ENCODE data around the gene TLL2.
A peak's percentile ranks its signal among the peaks of the same experiment; 100 is the strongest.

TLL2 gene

GRCh38 chr10:96377816-96378294 is 135.9 kb downstream of the TLL2 start:
- Histone ChIP-seq H2AFZ (no peak overlapping the region), H3K9ac (no peak overlapping the region), H3K4me3 (ENCODE audit: low read depth, low read length) (no peak overlapping the region), H3K4me1 (peaks cover 3% of the 10 kb centered on the region), H3K79me2 (no peaks in the 10 kb centered on the region), H3K27ac (no peak overlapping the region), H3K27me3 (ENCODE audit: control insufficient read depth, insufficient read depth, low read length) (no peaks in the 10 kb centered on the region), H3K9me3 (ENCODE audit: control insufficient read depth, low read length) (no peaks in the 10 kb centered on the region), H3K4me2 (ENCODE audit: low read length) (no peak overlapping the region), H3K36me3 (ENCODE audit: control insufficient read depth, insufficient read depth, low read length) (no peaks in the 10 kb centered on the region)
- no peak for TF ChIP-seq CTCF (IDR thresholded peaks at IDR 0.05)

- Histone ChIP-seq H3K27me3 (ENCODE audit: control insufficient read depth, insufficient read depth, low read length) (no peaks in the 10 kb centered on the region), H3K4me1 (peaks cover 3% of the 10 kb centered on the region)
Measured at GRCh38 chr10:96376483-96376882, 137.2 kb downstream of the TLL2 start.

GRCh38 chr10:96374985-96375830 is 138.5 kb downstream of the TLL2 start:
- Histone ChIP-seq H3K4me3 (ENCODE audit: low read depth, low read length) (peak overlapping the region; percentile 46), H3K79me2 (no peaks in the 10 kb centered on the region), H3K27me3 (ENCODE audit: control insufficient read depth, insufficient read depth, low read length) (no peaks in the 10 kb centered on the region), H3K4me1 (peaks cover 3% of the 10 kb centered on the region), H3K36me3 (ENCODE audit: control insufficient read depth, insufficient read depth, low read length) (no peaks in the 10 kb centered on the region), H3K9me3 (ENCODE audit: control insufficient read depth, low read length) (no peaks in the 10 kb centered on the region), H2AFZ (peak overlapping the region; percentile 99), H3K27ac (no peak overlapping the region), H3K4me2 (ENCODE audit: low read length) (peak overlapping the region; percentile 92), H3K9ac (no peak overlapping the region)
- TF ChIP-seq CTCF (IDR thresholded peaks at IDR 0.05) = peak; percentile 95

More at GRCh38 chr10:96376483-96376882, 137.2 kb downstream of the TLL2 start:
- no peak overlapping the region for H3K27ac ChIP-seq
- H3K79me2 ChIP-seq = no peaks in the 10 kb centered on the region
- no peak overlapping the region for H3K4me2 ChIP-seq (ENCODE audit: low read length)
- no peaks in the 10 kb centered on the region for H3K36me3 ChIP-seq (ENCODE audit: control insufficient read depth, insufficient read depth, low read length)
- no peak overlapping the region for H3K9ac ChIP-seq
- no peak overlapping the region for H2AFZ ChIP-seq
- no peaks in the 10 kb centered on the region for H3K9me3 ChIP-seq (ENCODE audit: control insufficient read depth, low read length)
- H3K4me3 ChIP-seq (ENCODE audit: low read depth, low read length) = no peak overlapping the region
- TF ChIP-seq CTCF (IDR thresholded peaks at IDR 0.05) = no peak

- Histone ChIP-seq H2AFZ (peak overlapping the region; percentile 99), H3K9me3 (ENCODE audit: control insufficient read depth, low read length) (no peaks in the 10 kb centered on the region), H3K4me1 (peaks cover 3% of the 10 kb centered on the region), H3K9ac (no peak overlapping the region), H3K27me3 (ENCODE audit: control insufficient read depth, insufficient read depth, low read length) (no peaks in the 10 kb centered on the region), H3K79me2 (no peaks in the 10 kb centered on the region), H3K4me3 (ENCODE audit: low read depth, low read length) (no peak overlapping the region), H3K4me2 (ENCODE audit: low read length) (no peak overlapping the region), H3K27ac (no peak overlapping the region), H3K36me3 (ENCODE audit: control insufficient read depth, insufficient read depth, low read length) (no peaks in the 10 kb centered on the region)
- no peak for TF ChIP-seq CTCF (IDR thresholded peaks at IDR 0.05)
Measured at GRCh38 chr10:96374639-96374984, 139.1 kb downstream of the TLL2 start.

- Histone ChIP-seq H3K9me3 (ENCODE audit: control insufficient read depth, low read length) (no peaks in the 10 kb centered on the region), H3K27ac (no peak overlapping the region), H3K4me2 (ENCODE audit: low read length) (no peak overlapping the region), H3K4me1 (peaks cover 3% of the 10 kb centered on the region), H3K36me3 (ENCODE audit: control insufficient read depth, insufficient read depth, low read length) (no peaks in the 10 kb centered on the region), H3K79me2 (no peaks in the 10 kb centered on the region), H3K27me3 (ENCODE audit: control insufficient read depth, insufficient read depth, low read length) (no peaks in the 10 kb centered on the region), H3K4me3 (ENCODE audit: low read depth, low read length) (no peak overlapping the region), H3K9ac (no peak overlapping the region), H2AFZ (no peak overlapping the region)
- no peak for TF ChIP-seq CTCF (IDR thresholded peaks at IDR 0.05)
Measured at GRCh38 chr10:96374004-96374403, 139.7 kb downstream of the TLL2 start.
